A673 (cell line): ENCODE data around the gene SLC16A3.

Experiments
- EZH2 ChIP-seq: fragments of 200-600 bp; sonication (generic); IDR thresholded peaks from 2 replicates; pipeline ENCODE4 v1.6.1; 2017; ENCODE audit warnings: borderline replicate concordance, low read depth, mild to moderate bottlenecking, mixed read lengths, antibody characterized with exemption, low read length; ENCODE audit not compliant: poor library complexity, severe bottlenecking
- TF ChIP-seq, protein P1 (sequence below): fragments of 300-800, 200-600 bp; sonication (generic); conservative IDR thresholded peaks from 2 replicates; pipeline ENCODE4 v1.5.1; 2017; ENCODE audit warnings: low read depth, mild to moderate bottlenecking, antibody characterized with exemption, low read length, moderate library complexity, mixed read lengths

GRCh38 chr17:82237083-82237745, 8.4 kb downstream of the SLC16A3 start:
- TF ChIP-seq EZH2, result no peak
- TF ChIP-seq, protein P1, sequence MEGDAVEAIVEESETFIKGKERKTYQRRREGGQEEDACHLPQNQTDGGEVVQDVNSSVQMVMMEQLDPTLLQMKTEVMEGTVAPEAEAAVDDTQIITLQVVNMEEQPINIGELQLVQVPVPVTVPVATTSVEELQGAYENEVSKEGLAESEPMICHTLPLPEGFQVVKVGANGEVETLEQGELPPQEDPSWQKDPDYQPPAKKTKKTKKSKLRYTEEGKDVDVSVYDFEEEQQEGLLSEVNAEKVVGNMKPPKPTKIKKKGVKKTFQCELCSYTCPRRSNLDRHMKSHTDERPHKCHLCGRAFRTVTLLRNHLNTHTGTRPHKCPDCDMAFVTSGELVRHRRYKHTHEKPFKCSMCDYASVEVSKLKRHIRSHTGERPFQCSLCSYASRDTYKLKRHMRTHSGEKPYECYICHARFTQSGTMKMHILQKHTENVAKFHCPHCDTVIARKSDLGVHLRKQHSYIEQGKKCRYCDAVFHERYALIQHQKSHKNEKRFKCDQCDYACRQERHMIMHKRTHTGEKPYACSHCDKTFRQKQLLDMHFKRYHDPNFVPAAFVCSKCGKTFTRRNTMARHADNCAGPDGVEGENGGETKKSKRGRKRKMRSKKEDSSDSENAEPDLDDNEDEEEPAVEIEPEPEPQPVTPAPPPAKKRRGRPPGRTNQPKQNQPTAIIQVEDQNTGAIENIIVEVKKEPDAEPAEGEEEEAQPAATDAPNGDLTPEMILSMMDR, result no peak
